ENCODE data around the gene CHN2. TPM values are rescaled to one million over a fixed set of nuclear protein-coding genes. Genes with fewer than 3 reads are reported as not detected.

The CHN2 gene
- polyA plus RNA-seq, 1 donor from 2014 or later: 136 TPM

- Histone ChIP-seq H3K4me3 (ENCODE audit: low read length) (no peak overlapping the region), H3F3A (ENCODE audit: insufficient read depth, low read length, poor library complexity, severe bottlenecking) (no peaks in the 10 kb centered on the region)
Observed at GRCh38 chr7:29229066-29229465, 34.5 kb downstream of the CHN2 start.

DNA sequence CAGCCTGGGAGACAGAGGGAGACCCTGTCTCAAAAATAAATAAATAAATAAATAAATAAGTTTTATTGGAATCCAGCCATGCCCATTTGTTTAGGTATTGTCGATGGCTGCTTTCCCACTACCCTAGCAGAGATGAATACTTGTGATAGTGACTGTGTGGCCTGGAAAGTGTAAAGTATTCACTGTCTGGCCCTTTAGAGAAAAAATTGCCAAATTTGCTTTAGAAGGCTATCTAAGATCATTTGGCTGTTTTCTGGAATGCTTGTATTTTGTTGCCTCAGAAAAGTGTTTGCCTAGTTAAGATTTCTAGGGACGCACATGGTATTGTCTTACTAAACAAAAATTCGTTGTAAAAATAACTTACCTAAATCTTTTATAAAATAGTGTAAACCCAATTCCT is 35.4 kb downstream of the CHN2 start:
- Histone ChIP-seq H3K9me2 (ENCODE audit: insufficient read depth, low read length) (no peaks in the 10 kb centered on the region), H3F3A (ENCODE audit: insufficient read depth, low read length, poor library complexity, severe bottlenecking) (no peaks in the 10 kb centered on the region), H3K9me3 (ENCODE audit: low read length) (no peaks in the 10 kb centered on the region), H3K4me2 (ENCODE audit: low read length) (no peak overlapping the region), H4K20me1 (ENCODE audit: insufficient read depth) (no peaks in the 10 kb centered on the region), H3K27ac (ENCODE audit: low read length) (no peak overlapping the region), H3K4me3 (ENCODE audit: low read length) (no peak overlapping the region), H2AFZ (ENCODE audit: low read depth, low read length) (no peak overlapping the region), H3K36me3 (ENCODE audit: insufficient read depth, low read length) (no peaks in the 10 kb centered on the region), H3K27me3 (ENCODE audit: insufficient read depth, low read depth, low read length) (no peaks in the 10 kb centered on the region), H3K79me2 (replicated peaks; ENCODE audit: insufficient read depth, low read length) (peaks cover 61% of the 10 kb centered on the region), H3K9ac (ENCODE audit: low read length) (no peak overlapping the region)
- TF ChIP-seq RAD21 (conservative IDR thresholded peaks at IDR 0.05) (no peak), POLR2AphosphoS5 (IDR thresholded peaks at IDR 0.05) (no peak), TAF1 (IDR thresholded peaks at IDR 0.05; ENCODE audit: low read depth) (no peak), EZH2 (IDR thresholded peaks at IDR 0.05; ENCODE audit: borderline replicate concordance, insufficient read depth, low read length, poor library complexity, severe bottlenecking) (no peak), SMC3 (conservative IDR thresholded peaks at IDR 0.05; ENCODE audit: poor library complexity) (no peak), EP300 (conservative IDR thresholded peaks at IDR 0.05; ENCODE audit: poor library complexity, severe bottlenecking) (no peak), CTCF (IDR thresholded peaks at IDR 0.05; ENCODE audit: poor library complexity, severe bottlenecking) (no peak)
- TF ChIP-seq, protein P1, sequence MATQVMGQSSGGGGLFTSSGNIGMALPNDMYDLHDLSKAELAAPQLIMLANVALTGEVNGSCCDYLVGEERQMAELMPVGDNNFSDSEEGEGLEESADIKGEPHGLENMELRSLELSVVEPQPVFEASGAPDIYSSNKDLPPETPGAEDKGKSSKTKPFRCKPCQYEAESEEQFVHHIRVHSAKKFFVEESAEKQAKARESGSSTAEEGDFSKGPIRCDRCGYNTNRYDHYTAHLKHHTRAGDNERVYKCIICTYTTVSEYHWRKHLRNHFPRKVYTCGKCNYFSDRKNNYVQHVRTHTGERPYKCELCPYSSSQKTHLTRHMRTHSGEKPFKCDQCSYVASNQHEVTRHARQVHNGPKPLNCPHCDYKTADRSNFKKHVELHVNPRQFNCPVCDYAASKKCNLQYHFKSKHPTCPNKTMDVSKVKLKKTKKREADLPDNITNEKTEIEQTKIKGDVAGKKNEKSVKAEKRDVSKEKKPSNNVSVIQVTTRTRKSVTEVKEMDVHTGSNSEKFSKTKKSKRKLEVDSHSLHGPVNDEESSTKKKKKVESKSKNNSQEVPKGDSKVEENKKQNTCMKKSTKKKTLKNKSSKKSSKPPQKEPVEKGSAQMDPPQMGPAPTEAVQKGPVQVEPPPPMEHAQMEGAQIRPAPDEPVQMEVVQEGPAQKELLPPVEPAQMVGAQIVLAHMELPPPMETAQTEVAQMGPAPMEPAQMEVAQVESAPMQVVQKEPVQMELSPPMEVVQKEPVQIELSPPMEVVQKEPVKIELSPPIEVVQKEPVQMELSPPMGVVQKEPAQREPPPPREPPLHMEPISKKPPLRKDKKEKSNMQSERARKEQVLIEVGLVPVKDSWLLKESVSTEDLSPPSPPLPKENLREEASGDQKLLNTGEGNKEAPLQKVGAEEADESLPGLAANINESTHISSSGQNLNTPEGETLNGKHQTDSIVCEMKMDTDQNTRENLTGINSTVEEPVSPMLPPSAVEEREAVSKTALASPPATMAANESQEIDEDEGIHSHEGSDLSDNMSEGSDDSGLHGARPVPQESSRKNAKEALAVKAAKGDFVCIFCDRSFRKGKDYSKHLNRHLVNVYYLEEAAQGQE (IDR thresholded peaks at IDR 0.05; ENCODE audit: borderline replicate concordance): no peak

More at GRCh38 chr7:29229066-29229465, 34.5 kb downstream of the CHN2 start:
- Histone ChIP-seq H3K4me2 (ENCODE audit: low read length) (no peak overlapping the region), H4K20me1 (ENCODE audit: insufficient read depth) (no peaks in the 10 kb centered on the region), H3K9me2 (ENCODE audit: insufficient read depth, low read length) (no peaks in the 10 kb centered on the region), H3K79me2 (replicated peaks; ENCODE audit: insufficient read depth, low read length) (peaks cover 55% of the 10 kb centered on the region), H3K27me3 (ENCODE audit: insufficient read depth, low read depth, low read length) (no peaks in the 10 kb centered on the region), H3K9ac (ENCODE audit: low read length) (no peak overlapping the region), H3K9me3 (ENCODE audit: low read length) (no peaks in the 10 kb centered on the region), H2AFZ (ENCODE audit: low read depth, low read length) (no peak overlapping the region), H3K36me3 (ENCODE audit: insufficient read depth, low read length) (no peaks in the 10 kb centered on the region), H3K27ac (ENCODE audit: low read length) (no peak overlapping the region)
- no peak for TF ChIP-seq POLR2AphosphoS5 (IDR thresholded peaks at IDR 0.05)
- TF ChIP-seq MXI1 (conservative IDR thresholded peaks at IDR 0.05; ENCODE audit: poor library complexity, severe bottlenecking): no peak
- no peak for TF ChIP-seq EZH2 (IDR thresholded peaks at IDR 0.05; ENCODE audit: borderline replicate concordance, insufficient read depth, low read length, poor library complexity, severe bottlenecking)
- TF ChIP-seq TAF1 (IDR thresholded peaks at IDR 0.05; ENCODE audit: low read depth): no peak
- no peak for TF ChIP-seq CTCF (IDR thresholded peaks at IDR 0.05; ENCODE audit: poor library complexity, severe bottlenecking)
- TF ChIP-seq, protein P1 (IDR thresholded peaks at IDR 0.05; ENCODE audit: borderline replicate concordance): no peak
- no peak for TF ChIP-seq SMC3 (conservative IDR thresholded peaks at IDR 0.05; ENCODE audit: poor library complexity)
- TF ChIP-seq EP300 (conservative IDR thresholded peaks at IDR 0.05; ENCODE audit: poor library complexity, severe bottlenecking): no peak
- TF ChIP-seq RAD21 (conservative IDR thresholded peaks at IDR 0.05): no peak
